ENCODE measurements around the gene ZNF688.
"Not testable (repeated sequence)": the region's sequence is repeated elsewhere in the genome, so short reads cannot be mapped to it uniquely, and the experiment has no call there.

GRCh38 chr16:30540916-30541464, 30.5 kb downstream of the ZNF688 start:
- TF ChIP-seq CTCF (IDR thresholded peaks at IDR 0.05); POLR2AphosphoS5 (IDR thresholded peaks at IDR 0.05); POLR2A (IDR thresholded peaks at IDR 0.05; ENCODE audit: low read depth); EP300 (IDR thresholded peaks at IDR 0.05): not testable (repeated sequence)
